OCI-LY7 (cell line): ENCODE measurements around the gene ZNF593. TPM values are rescaled to one million over a fixed set of nuclear protein-coding genes. Genes with fewer than 3 reads are reported as not detected.

Experiments used
- BruUV-seq: library from RNA; stranded (reverse); fragments of 400-500 nt; replicated peaks from 2 replicates; lab custom pipeline; 2021; lab: Mats Ljungman, UMichigan
- CTCF ChIA-PET: fragments of 300-600 bp; sonication (Branson Sonifier 250); formaldehyde crosslinking; loops from one replicate; lab custom pipeline; 2022; ENCODE audit warnings: antibody characterized with exemption; ENCODE audit not compliant: unreplicated experiment; lab: Charles Lee
- POLR2A ChIA-PET: fragments of 300-600 bp; sonication (Branson Sonifier 250); formaldehyde crosslinking; loops from one replicate; lab custom pipeline; 2022; ENCODE audit warnings: antibody characterized with exemption; lab: Charles Lee
- DNase-seq: peaks from one replicate; pipeline ENCODE4 v3.0.0-alpha.2; 2015; ENCODE audit warnings: low spot score
- H2AFZ ChIP-seq: fragments of 200-600 bp; sonication (generic), shearing (Covaris generic); 2 replicates; pipeline ENCODE4 v1.6.1; 2014; ENCODE audit warnings: mild to moderate bottlenecking, antibody characterized with exemption, low read length, moderate library complexity
- H3K27ac ChIP-seq: fragments of 200-600 bp; sonication (generic); 2 replicates; pipeline ENCODE4 v1.5.1; 2014; ENCODE audit warnings: mixed run types, low read depth, mild to moderate bottlenecking, moderate library complexity, low read length, inconsistent platforms; ENCODE audit not compliant: poor library complexity, severe bottlenecking
- H3K36me3 ChIP-seq: fragments of 200-600 bp; sonication (generic); 2 replicates; pipeline ENCODE4 v1.6.1; 2014; ENCODE audit warnings: mild to moderate bottlenecking, antibody characterized with exemption, low read length, moderate library complexity, mixed read lengths; ENCODE audit not compliant: insufficient read depth
- H3K4me1 ChIP-seq: fragments of 200-600 bp; sonication (generic); 2 replicates; pipeline ENCODE4 v1.5.1; 2014; ENCODE audit warnings: mild to moderate bottlenecking, low read length; ENCODE audit not compliant: insufficient read depth, poor library complexity, severe bottlenecking
- H3K4me2 ChIP-seq: fragments of 200-600 bp; sonication (generic); 2 replicates; pipeline ENCODE4 v1.6.1; 2014; ENCODE audit warnings: mild to moderate bottlenecking, low read length
- H3K4me3 ChIP-seq: fragments of 200-600 bp; sonication (generic); 2 replicates; pipeline ENCODE4 v1.5.1; 2014; ENCODE audit warnings: mild to moderate bottlenecking, low read depth, low read length; ENCODE audit not compliant: poor library complexity, severe bottlenecking
- H3K79me2 ChIP-seq: fragments of 200-600 bp; sonication (generic); 2 replicates; pipeline ENCODE4 v1.6.1; 2016; ENCODE audit warnings: low read depth, mild to moderate bottlenecking, low read length, moderate library complexity, mixed read lengths; ENCODE audit not compliant: insufficient read depth
- H3K9me2 ChIP-seq: fragments of 200-600 bp; sonication (generic); 2 replicates; pipeline ENCODE4 v1.6.1; 2016; ENCODE audit warnings: mild to moderate bottlenecking, low read length, mixed read lengths; ENCODE audit not compliant: insufficient read depth
- H3K9me3 ChIP-seq: fragments of 200-600 bp; sonication (generic); 2 replicates; pipeline ENCODE4 v1.6.1; 2014; ENCODE audit warnings: mild to moderate bottlenecking, mixed run types, low read length, mixed read lengths
- H4K20me1 ChIP-seq: fragments of 200-600 bp; sonication (generic); 2 replicates; pipeline ENCODE4 v1.6.1; 2014; ENCODE audit warnings: mild to moderate bottlenecking, antibody characterized with exemption, low read length, moderate library complexity, mixed read lengths; ENCODE audit not compliant: insufficient read depth
- CTCF ChIP-seq: fragments of 200-600 bp; sonication (generic); conservative IDR thresholded peaks from 2 replicates; pipeline ENCODE4 v1.5.1; 2014; ENCODE audit warnings: mild to moderate bottlenecking, antibody characterized with exemption, low read length, moderate library complexity, mixed read lengths
- EZH2phosphoT487 ChIP-seq: fragments of 200-600 bp; sonication (generic); IDR thresholded peaks from 2 replicates; pipeline ENCODE4 v1.6.1; 2018; ENCODE audit warnings: low read depth, borderline replicate concordance, mild to moderate bottlenecking, mixed run types, antibody characterized with exemption, low read length, moderate library complexity, mixed read lengths
- intact Hi-C: fragments of 100-400 bp; cut with micrococcal nuclease; formaldehyde crosslinking; loops from one replicate; pipeline ENCODE4 v1.10.0; 2022; ENCODE audit not compliant: unreplicated experiment
- total RNA-seq, 2 experiments: library from RNA; depleted of rRNA in 1 of 2; stranded (reverse); fragments of >200 nt in 1 of 2; shearing (Covaris generic) in 1 of 2; gene quantifications; 2 replicates each; pipeline ENCODE4 v1.2.3, GENCODE V29; 2014 to 2022

Gene ZNF593
- total RNA-seq, 2 experiments from 2014 or later, result 42.8 to 63.6 TPM

DNA sequence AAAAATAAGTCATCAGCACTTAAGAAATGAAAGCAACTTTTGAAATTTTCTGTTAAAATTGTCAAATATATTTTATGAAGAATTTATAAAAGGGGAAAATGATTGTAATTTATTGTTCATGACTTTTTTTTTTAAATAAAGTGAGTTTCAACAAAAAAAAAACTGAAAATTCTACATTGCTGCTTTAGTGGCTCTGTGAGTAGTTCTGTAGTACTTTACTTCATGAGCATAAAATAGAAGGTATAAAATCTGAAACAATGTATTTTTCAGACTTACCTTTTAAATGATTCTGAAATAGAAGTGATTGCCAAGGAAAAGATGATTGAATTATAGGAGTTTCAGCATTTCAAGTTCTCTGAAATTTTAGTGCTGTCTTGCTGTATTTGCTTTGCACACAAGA, 44.3 kb upstream of the ZNF593 start:
- no peak for DNase-seq
- no peak for TF ChIP-seq CTCF
- TF ChIP-seq EZH2phosphoT487, result no peak
- ChIA-PET CTCF (no interaction called here), POLR2A (interaction anchor here (0.7 to 3.3 kb wide), 3 partner anchors 10 to 545 kb away, joined by 3 to 12 read pairs (median 9); no protein-coding TSS in a partner anchor)
- Histone ChIP-seq H2AFZ (no peak overlapping the region), H3K4me2 (peak overlapping the region; percentile 57), H3K4me1 (peaks cover 32% of the 10 kb centered on the region), H3K9me3 (no peaks in the 10 kb centered on the region), H3K27ac (peak overlapping the region; percentile 78), H4K20me1 (no peaks in the 10 kb centered on the region), H3K79me2 (peaks cover 9% of the 10 kb centered on the region; the same call in 1 of the 2 replicates), H3K36me3 (peaks cover 31% of the 10 kb centered on the region), H3K4me3 (no peak overlapping the region), H3K9me2 (no peaks in the 10 kb centered on the region)
- BruUV-seq, result no TSS peak
- intact Hi-C loops, result no loop called here

DNA sequence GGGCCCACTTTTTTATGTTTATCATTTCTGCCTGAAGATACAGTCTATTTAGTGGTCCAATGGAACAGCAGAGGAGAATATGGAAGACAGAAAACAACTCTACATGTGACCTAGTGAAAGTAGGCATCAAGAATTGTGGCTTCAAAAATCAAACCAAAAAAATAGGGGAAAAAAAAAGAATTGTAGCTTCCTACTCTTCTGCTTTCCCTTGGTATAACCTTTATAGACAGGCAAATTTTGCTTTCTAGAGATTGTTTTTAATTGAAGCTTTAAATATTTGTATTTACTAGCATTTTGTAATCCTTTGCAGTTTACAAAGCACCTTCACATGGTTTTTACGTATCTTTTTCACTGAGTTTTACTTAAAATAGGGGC, 43.8 kb upstream of the ZNF593 start:
- H3K4me3 ChIP-seq, result peak overlapping the region; percentile 38
- H2AFZ ChIP-seq, result peak overlapping the region; percentile 18; the same call in 1 of the 2 replicates

More for the DNA sequence above, 43.8 kb upstream of the ZNF593 start:
- no peaks in the 10 kb centered on the region for H4K20me1 ChIP-seq
- ChIA-PET POLR2A (interaction anchor here (2.1 to 3.3 kb wide), 3 partner anchors 11 to 13 kb away, joined by 7 to 12 read pairs (median 9); no protein-coding TSS in a partner anchor), CTCF (no interaction called here)
- no peaks in the 10 kb centered on the region for H3K9me3 ChIP-seq
- H3K36me3 ChIP-seq, result peaks cover 30% of the 10 kb centered on the region
- peaks cover 32% of the 10 kb centered on the region for H3K4me1 ChIP-seq
- H3K9me2 ChIP-seq, result no peaks in the 10 kb centered on the region
- BruUV-seq, result TSS peak; percentile 97
- no peak for DNase-seq
- intact Hi-C loops, result no loop called here
- TF ChIP-seq CTCF, result no peak
- no peak for TF ChIP-seq EZH2phosphoT487
- H3K4me2 ChIP-seq, result peak overlapping the region; percentile 57
- peaks cover 9% of the 10 kb centered on the region; the same call in 1 of the 2 replicates for H3K79me2 ChIP-seq
- H3K27ac ChIP-seq, result peak overlapping the region; percentile 78
